Stimulated activated CD4-positive, alpha-beta T cell treated with anti-CD3 and anti-CD28 coated beads, Interleukin-2, amount 100 ng/mL, for 48 hours (primary cell): Measurements from ENCODE around the gene MIOS.
"Not testable (repeated sequence)": the region's sequence is repeated elsewhere in the genome, so short reads cannot be mapped to it uniquely, and the experiment has no call there.

Experiments
- DNase-seq, 2 donors: peaks; one replicate each; pipeline ENCODE4 v3.0.0-alpha.2; 2020

MIOS gene

DNA sequence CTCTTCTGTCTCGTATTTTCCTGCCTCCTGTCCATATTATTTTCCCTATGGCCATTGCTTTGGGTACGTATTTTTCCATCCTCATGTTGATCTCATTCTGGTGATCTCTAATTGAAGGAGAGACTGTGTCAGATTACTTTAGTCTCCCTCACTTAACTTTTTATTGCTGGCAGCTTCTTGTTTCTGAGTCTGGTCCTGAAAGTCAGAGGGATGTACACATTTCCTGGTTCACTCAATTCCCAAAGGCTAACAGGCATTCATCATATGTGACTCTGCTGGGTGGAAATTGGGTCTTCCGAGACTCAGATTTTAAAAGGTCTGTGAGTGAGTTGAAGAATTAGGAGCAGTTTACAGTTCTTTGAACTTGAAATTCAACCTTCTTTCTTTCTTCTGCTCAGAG, 84.8 kb downstream of the MIOS start:
- no peak for DNase-seq

DNA sequence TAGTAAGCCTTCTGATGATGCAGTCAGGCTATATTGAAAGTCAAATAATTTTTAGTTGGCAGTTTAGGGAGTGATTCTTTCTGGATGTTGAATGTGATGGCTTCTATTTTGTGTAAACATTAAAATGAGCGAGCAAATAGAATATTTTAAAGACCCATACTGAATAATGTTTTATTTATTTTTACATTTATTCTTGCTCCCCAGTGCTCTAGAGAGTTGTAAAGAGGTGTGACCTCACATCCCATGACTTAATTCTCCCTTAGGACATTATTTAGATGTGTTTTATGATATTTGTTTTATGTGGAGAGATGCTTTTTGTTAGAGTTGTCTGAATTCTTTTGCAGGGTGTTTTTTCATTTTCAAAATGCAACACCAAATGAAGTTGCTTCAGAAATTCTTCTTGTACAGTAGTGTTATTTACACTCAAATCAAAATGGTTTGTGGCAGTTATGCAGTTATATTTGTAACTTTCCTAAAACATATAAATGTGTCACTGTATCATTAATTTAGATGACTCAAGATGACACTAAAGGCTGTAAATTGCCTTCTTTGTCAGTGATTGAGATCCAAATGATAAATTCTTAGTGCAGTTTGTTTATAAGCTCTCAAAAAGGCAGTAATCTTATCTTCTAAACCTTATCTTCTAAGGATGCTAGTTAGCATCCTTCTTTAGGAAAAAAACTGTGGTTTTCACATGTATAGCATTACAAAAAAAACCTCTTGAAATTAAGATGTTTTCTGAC, 86.3 kb downstream of the MIOS start:
- DNase-seq, result no peak

DNA sequence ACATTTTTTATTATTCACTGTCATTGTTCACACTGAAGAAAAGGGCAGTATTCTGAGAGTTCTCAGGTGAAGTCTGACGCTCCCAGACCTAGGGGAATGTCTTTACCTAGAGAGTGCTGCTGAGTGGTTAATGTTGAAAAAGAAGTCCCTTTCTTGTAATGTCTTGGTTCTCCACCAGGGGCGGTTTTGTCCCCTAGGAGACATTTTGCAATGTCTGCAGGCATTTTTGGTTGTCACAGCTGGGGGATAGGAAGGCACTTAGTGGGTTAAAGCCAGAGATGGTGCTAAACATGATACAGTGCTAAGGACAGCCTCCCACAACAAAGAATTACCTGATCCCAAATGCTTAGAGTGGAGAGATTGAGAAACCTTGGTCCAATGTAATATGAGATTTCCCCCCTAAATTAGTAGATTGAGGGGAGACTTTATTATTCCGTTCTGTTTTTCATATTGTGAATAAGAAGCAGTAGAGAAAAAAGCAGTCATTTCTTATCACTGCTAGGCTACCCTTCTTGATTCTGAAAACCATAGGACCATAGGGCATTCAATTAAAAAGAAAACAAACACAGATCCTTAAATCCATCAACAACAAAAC, 87.0 kb downstream of the MIOS start:
- DNase-seq, result peak in 1 of 2 donors; percentile 24

DNA sequence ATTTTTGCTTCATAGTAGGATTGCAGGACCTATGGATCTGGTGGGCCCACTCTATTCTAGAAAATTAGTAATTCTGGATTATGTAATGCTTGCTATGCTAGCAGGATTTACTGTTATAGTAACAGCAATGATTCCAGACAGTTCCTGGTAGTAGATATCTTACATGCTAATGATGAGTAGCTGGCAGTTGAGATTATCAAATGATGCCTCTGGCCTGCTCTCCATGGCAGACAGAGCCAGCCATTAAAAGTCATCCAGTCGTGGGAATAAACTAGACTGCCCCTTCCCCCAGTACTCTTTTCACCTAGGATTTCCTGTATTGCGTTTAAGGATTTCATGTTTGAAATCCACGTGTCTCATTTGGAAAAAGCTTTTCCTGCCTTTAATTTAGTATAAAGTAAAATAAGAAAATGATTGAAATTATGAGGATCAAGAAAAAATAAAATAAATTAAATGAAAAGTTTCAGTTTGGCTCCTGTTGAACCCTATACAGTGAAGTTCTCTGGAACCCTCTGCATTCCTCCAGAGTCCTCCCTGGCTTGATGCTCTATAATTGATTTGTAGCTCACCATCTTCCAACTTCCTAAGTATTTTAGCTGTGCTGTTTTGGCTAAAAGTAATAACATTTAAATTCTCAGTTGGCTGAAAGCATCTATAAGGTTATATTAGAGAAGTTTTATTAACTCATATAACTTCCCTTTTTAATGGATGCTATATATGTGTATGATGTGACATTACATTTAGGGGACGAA, 88.5 kb downstream of the MIOS start:
- no peak for DNase-seq

GRCh38 chr7:7656459-7656858, 89.8 kb downstream of the MIOS start:
- DNase-seq, result not testable (repeated sequence)
